Thyroid gland (tissue), 4 donors: ENCODE data around the gene SYNCRIP.

Experiments used
- CTCF ChIP-seq, 6 experiments: fragments of 200-600 bp in 3 of 6; fragments of 450-650 bp in 3 of 6; sonication (generic) in 3 of 6; IDR thresholded peaks; one replicate each; pipeline ENCODE4 v1.5.1; 2016 to 2019; ENCODE audit warnings: antibody characterized with exemption in 6 of 6, mild to moderate bottlenecking in 2 of 6, inconsistent platforms in 1 of 6, moderate library complexity in 1 of 6
- POLR2A ChIP-seq, 2 donors: fragments of 450-650 bp; IDR thresholded peaks; one replicate each; pipeline ENCODE4 v1.6.1; 2017; ENCODE audit warnings: antibody characterized with exemption in 2 of 2, mild to moderate bottlenecking in 2 of 2, moderate library complexity in 1 of 2

DNA sequence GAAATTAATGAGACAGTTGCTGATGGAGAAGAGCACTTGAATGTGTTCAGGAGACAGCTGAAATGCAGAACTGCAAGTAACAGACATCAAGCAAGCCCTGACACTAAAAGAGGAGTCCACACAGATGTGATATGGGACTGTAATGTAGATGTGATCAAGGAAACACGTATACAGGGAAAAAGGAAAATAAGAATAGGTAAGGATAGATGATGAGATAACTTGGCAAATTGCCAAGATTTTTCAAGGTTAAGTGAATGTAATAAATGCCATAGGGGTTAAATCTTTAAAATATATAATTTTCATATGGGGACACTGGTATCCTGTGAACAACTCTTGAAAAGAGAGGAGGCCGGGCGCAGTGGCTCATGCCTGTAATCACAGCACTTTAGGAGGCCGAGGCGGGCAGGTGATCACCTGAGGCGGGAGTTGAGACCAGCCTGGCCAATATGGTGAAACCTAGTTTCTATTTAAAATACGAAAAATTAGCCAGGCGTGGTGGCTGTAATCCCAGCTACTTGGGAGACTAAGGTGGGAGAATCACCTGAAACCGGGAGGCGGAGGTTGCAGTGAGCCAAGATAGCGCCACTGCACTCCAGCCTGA lies 41.9 kb downstream of the SYNCRIP start:
- TF ChIP-seq CTCF (IDR thresholded peaks at IDR 0.05) (no peak), POLR2A (IDR thresholded peaks at IDR 0.05) (no peak)
